Uterus (tissue), 4 donors: Measurements from ENCODE around the gene HRH2. TPM values are rescaled to one million over a fixed set of nuclear protein-coding genes. Genes with fewer than 3 reads are reported as not detected.
A peak's percentile ranks its signal among the peaks of the same experiment; 100 is the strongest.

Experiments
- DNase-seq, 2 donors: peaks; one replicate each; pipeline ENCODE4 v3.0.0-alpha.2; 2019 to 2020
- H3K27ac ChIP-seq, 2 donors: fragments of 200-600 bp; sonication (generic); 1 replicate in 1 of 2; 2 replicates in 1 of 2; pipeline ENCODE4 v1.5.1; 2016 to 2018
- H3K27me3 ChIP-seq, 2 donors: fragments of 200-600 bp; sonication (generic); one replicate each; pipeline ENCODE4 v1.5.1; 2018 to 2019; ENCODE audit warnings: control low read depth in 1 of 2
- H3K36me3 ChIP-seq, 2 donors: fragments of 200-600 bp; sonication (generic); one replicate each; pipeline ENCODE4 v1.5.1; 2019; ENCODE audit warnings: control low read depth in 1 of 2
- H3K4me1 ChIP-seq, 2 donors: fragments of 200-600 bp; sonication (generic); one replicate each; pipeline ENCODE4 v1.5.1; 2018 to 2019; ENCODE audit warnings: control low read depth in 1 of 2
- H3K4me3 ChIP-seq, 2 donors: fragments of 200-600 bp; sonication (generic); 1 replicate in 1 of 2; 2 replicates in 1 of 2; pipeline ENCODE4 v1.5.1; 2018 to 2019; ENCODE audit warnings: mild to moderate bottlenecking in 1 of 2
- H3K9me3 ChIP-seq, 2 donors: fragments of 200-600 bp; sonication (generic); one replicate each; pipeline ENCODE4 v1.5.1; 2019; ENCODE audit warnings: control low read depth in 1 of 2
- POLR2A ChIP-seq, 2 donors: fragments of 450-650 bp; IDR thresholded peaks; one replicate each; pipeline ENCODE4 v1.6.1; 2016; ENCODE audit warnings: antibody characterized with exemption in 2 of 2, mild to moderate bottlenecking in 1 of 2, moderate library complexity in 1 of 2
- intact Hi-C: fragments of 100-400 bp; cut with DNase I; formaldehyde crosslinking; loops from one replicate; pipeline ENCODE4 v1.15.1; 2023; ENCODE audit warnings: low total_unique reads
- total RNA-seq, 4 donors: library from RNA; depleted of rRNA in 3 of 4; stranded (reverse); fragments of >200 nt in 3 of 4; gene quantifications; one replicate each; pipeline versions ENCODE4 v1.1.0 to v1.2.4, GENCODE V29; 2014 to 2023
- TF ChIP-seq, protein P1 (sequence below), 4 experiments: fragments of 200-600 bp in 2 of 4; fragments of 450-650 bp in 2 of 4; sonication (generic) in 2 of 4; IDR thresholded peaks; one replicate each; pipeline ENCODE4 v1.5.1; 2016 to 2019; ENCODE audit warnings: antibody characterized with exemption in 4 of 4, mild to moderate bottlenecking in 2 of 4, moderate library complexity in 1 of 4
- donor health status: DM: yes; HTN: yes; CAD: no.

The HRH2 gene
- total RNA-seq, 4 donors from 2014 or later = 0.51 to 4.4 (median 4.1) TPM; not detected in 1

DNA sequence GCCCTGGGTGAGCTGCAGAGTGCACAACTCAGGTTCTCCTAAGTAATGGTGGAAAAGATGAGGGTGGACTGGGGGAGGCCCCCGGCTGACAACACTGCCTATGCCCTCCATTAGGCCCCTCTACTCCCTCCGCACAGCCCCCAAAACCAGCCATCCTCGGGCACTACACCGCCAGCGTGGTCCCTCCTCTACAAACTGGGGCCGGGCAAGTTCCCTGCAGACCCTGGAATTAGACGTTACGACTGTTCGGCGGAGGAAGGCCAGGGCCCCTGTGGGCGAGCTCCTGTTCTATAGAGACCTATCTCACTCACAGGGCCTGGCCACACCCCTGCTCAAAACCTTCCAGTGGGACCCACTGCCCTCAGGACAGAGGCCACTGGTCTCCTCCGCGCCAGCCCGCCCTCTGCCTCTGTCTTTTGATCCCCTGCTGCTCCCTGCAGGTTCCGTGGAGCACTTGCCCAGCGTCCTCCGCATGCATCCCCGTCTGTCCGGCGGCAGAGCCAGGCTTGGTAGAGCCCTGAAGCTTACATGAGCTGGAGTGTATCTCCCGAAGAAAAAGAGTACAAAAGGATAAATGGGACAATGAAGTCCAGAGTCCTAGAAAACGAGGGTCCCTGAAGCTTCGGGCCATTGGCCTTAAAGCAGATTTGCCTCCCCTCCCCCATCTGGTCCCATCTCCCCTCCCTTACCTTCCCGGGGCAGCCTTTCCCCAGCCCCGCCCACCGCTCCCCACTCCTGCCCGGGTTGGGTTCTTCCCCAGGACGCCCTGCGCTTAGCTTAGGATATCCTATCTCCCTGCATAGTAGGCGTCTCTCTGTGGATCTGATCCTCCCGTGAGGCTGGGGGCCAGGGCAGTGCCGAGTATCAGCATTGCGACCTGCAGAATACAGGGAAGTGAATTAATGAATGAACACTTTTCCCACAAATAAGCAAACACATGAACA, 71.3 kb downstream of the HRH2 start:
- no peaks in the 10 kb centered on the region for H3K4me1 ChIP-seq
- no peak for TF ChIP-seq POLR2A (IDR thresholded peaks at IDR 0.05)
- TF ChIP-seq, protein P1, sequence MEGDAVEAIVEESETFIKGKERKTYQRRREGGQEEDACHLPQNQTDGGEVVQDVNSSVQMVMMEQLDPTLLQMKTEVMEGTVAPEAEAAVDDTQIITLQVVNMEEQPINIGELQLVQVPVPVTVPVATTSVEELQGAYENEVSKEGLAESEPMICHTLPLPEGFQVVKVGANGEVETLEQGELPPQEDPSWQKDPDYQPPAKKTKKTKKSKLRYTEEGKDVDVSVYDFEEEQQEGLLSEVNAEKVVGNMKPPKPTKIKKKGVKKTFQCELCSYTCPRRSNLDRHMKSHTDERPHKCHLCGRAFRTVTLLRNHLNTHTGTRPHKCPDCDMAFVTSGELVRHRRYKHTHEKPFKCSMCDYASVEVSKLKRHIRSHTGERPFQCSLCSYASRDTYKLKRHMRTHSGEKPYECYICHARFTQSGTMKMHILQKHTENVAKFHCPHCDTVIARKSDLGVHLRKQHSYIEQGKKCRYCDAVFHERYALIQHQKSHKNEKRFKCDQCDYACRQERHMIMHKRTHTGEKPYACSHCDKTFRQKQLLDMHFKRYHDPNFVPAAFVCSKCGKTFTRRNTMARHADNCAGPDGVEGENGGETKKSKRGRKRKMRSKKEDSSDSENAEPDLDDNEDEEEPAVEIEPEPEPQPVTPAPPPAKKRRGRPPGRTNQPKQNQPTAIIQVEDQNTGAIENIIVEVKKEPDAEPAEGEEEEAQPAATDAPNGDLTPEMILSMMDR (IDR thresholded peaks at IDR 0.05) = no peak
- intact Hi-C loops = no loop called here
- H3K36me3 ChIP-seq = no peaks in the 10 kb centered on the region
- no peaks in the 10 kb centered on the region for H3K9me3 ChIP-seq
- DNase-seq = no peak
- H3K27me3 ChIP-seq = no peaks in the 10 kb centered on the region
- no peak overlapping the region for H3K27ac ChIP-seq
- H3K4me3 ChIP-seq = no peak overlapping the region

- Histone ChIP-seq H3K27me3 (no peaks in the 10 kb centered on the region), H3K27ac (no peak overlapping the region), H3K9me3 (no peaks in the 10 kb centered on the region), H3K4me1 (no peaks in the 10 kb centered on the region), H3K36me3 (no peaks in the 10 kb centered on the region), H3K4me3 (no peak overlapping the region)
- intact Hi-C loops = no loop called here
- TF ChIP-seq POLR2A (IDR thresholded peaks at IDR 0.05) = no peak
- TF ChIP-seq, protein P1 (IDR thresholded peaks at IDR 0.05) = peak; percentile 43 to 91 (median 80)
- peak; percentile 65 to 67 for DNase-seq
These were observed 72.0 kb downstream of the HRH2 start for GRCh38 chr5:175729829-175730277.

GRCh38 chr5:175731172-175731571, 73.3 kb downstream of the HRH2 start:
- Histone ChIP-seq H3K27ac (no peak overlapping the region), H3K4me1 (no peaks in the 10 kb centered on the region), H3K27me3 (no peaks in the 10 kb centered on the region), H3K9me3 (no peaks in the 10 kb centered on the region), H3K36me3 (no peaks in the 10 kb centered on the region), H3K4me3 (no peak overlapping the region)
- intact Hi-C loops = no loop called here
- no peak for TF ChIP-seq POLR2A (IDR thresholded peaks at IDR 0.05)
- TF ChIP-seq, protein P1 (IDR thresholded peaks at IDR 0.05) = no peak
- no peak for DNase-seq

DNA sequence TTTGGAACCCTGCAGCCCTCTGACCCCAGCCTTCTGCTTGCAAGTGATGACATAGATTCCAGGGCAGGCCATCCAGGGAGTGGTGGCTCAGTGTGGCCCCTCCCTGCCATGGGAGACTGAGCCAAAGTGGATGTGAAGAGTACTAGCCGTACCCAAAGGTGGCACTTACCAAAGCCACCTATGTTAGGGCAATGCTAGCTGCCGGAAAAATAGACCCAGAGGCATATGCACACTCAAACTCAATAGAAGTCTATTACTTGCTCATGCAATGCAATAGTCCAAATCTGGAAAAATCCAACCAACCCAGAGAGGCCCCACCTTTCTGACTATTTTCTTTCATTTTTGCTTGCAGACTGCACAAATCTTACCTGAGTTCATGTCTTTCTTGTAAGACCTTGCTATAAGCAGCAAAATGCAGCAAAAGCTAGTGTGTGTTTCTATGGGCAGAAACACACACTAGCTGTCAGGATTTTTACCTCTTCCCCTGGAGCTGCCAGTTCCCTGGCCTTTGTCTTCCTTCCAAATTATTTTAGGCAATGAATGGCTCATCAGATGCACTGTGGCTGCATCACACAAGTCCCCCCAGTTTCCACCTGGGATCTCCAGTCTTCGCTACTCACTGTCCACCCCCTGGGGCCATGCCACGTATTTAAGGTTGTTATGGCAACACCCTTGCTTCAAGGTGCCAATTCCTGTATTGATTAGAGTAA, 74.0 kb downstream of the HRH2 start:
- Histone ChIP-seq H3K4me1 (no peaks in the 10 kb centered on the region), H3K9me3 (no peaks in the 10 kb centered on the region), H3K27me3 (no peaks in the 10 kb centered on the region), H3K27ac (no peak overlapping the region), H3K36me3 (no peaks in the 10 kb centered on the region), H3K4me3 (no peak overlapping the region)
- TF ChIP-seq, protein P1 (IDR thresholded peaks at IDR 0.05) = no peak
- no peak for TF ChIP-seq POLR2A (IDR thresholded peaks at IDR 0.05)
- DNase-seq = no peak
- intact Hi-C loops = no loop called here

GRCh38 chr5:175733017-175733416, 75.1 kb downstream of the HRH2 start:
- no peak for DNase-seq
- intact Hi-C loops = no loop called here
- no peaks in the 10 kb centered on the region for H3K27me3 ChIP-seq

More at GRCh38 chr5:175733017-175733416, 75.1 kb downstream of the HRH2 start:
- no peak overlapping the region for H3K27ac ChIP-seq
- H3K9me3 ChIP-seq = no peaks in the 10 kb centered on the region
- H3K36me3 ChIP-seq = no peaks in the 10 kb centered on the region
- H3K4me1 ChIP-seq = no peaks in the 10 kb centered on the region
- H3K4me3 ChIP-seq = no peak overlapping the region
- TF ChIP-seq, protein P1 (IDR thresholded peaks at IDR 0.05) = no peak
- no peak for TF ChIP-seq POLR2A (IDR thresholded peaks at IDR 0.05)
